GM12891 (cell line): Measurements from ENCODE around the gene TRAPPC4.

Experiments
- PAX5 ChIP-seq: IDR thresholded peaks from 2 replicates; pipeline ENCODE4 v1.6.1; 2011; ENCODE audit warnings: low read length, moderate library complexity, mild to moderate bottlenecking; ENCODE audit not compliant: insufficient read depth, severe bottlenecking
- POLR2A ChIP-seq: IDR thresholded peaks from 2 replicates; pipeline ENCODE4 v1.6.1; 2011; ENCODE audit warnings: low read depth, low read length, control low read depth
- POLR2AphosphoS5 ChIP-seq: IDR thresholded peaks from 2 replicates; pipeline ENCODE4 v1.6.1; 2011; ENCODE audit warnings: low read depth, low read length, control low read depth
- TAF1 ChIP-seq: IDR thresholded peaks from 2 replicates; pipeline ENCODE4 v1.6.1; 2011; ENCODE audit warnings: low read depth, low read length, control low read depth

DNA sequence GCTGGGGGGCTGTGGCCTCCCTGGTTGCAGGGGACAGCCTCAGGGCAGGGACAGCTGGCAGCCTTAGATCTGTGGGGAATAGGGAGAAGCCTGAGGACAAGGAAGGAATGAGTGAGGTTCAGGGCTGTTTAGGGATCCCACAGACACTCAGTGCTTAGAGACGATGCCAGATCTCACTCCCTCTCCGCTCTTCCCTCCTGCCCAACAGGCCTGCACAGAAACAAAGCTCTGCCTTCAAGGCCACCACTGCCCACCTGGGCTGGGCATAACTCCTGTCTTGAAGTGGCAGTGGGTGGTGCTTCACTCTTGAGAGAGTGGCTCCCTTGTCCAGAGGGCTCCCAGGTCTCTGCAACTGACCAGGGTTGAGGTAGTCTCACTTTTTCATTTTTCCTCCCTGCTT, 33.7 kb upstream of the TRAPPC4 start:
- no peak for TF ChIP-seq POLR2A
- TF ChIP-seq TAF1, result no peak
- TF ChIP-seq POLR2AphosphoS5, result no peak
- no peak for TF ChIP-seq PAX5
